Neural progenitor cell (in vitro differentiated cells): Measurements from ENCODE around the gene PLCL1. TPM values are rescaled to one million over a fixed set of nuclear protein-coding genes. Genes with fewer than 3 reads are reported as not detected.

Experiments
- DNase-seq: peaks from one replicate; pipeline ENCODE4 v3.0.0-alpha.2; 2016; ENCODE audit warnings: low spot score
- H2AFZ ChIP-seq: fragments of 200-600 bp; sonication (generic); replicated peaks from 2 replicates; pipeline ENCODE4 v1.6.1; 2016; ENCODE audit warnings: antibody characterized with exemption
- H3F3A ChIP-seq: fragments of 200-600 bp; sonication (generic); 2 replicates; pipeline ENCODE4 v1.6.1; 2016; ENCODE audit warnings: antibody characterized with exemption, low read depth
- H3K27ac ChIP-seq: fragments of 200-600 bp; sonication (generic); 2 replicates; pipeline ENCODE4 v1.5.1; 2016; ENCODE audit warnings: mild to moderate bottlenecking
- H3K27me3 ChIP-seq: fragments of 200-600 bp; sonication (generic); 2 replicates; pipeline ENCODE4 v1.6.1; 2016; ENCODE audit warnings: mild to moderate bottlenecking, moderate library complexity
- H3K36me3 ChIP-seq: fragments of 200-600 bp; sonication (generic); 2 replicates; pipeline ENCODE4 v1.5.1; 2016
- H3K4me1 ChIP-seq: fragments of 200-600 bp; sonication (generic); 2 replicates; pipeline ENCODE4 v1.6.1; 2016; ENCODE audit warnings: mixed run types
- H3K4me2 ChIP-seq: fragments of 200-600 bp; sonication (generic); 2 replicates; pipeline ENCODE4 v1.6.1; 2016
- H3K4me3 ChIP-seq: fragments of 200-600 bp; sonication (generic); 2 replicates; pipeline ENCODE4 v1.5.1; 2016
- H3K79me2 ChIP-seq: fragments of 200-600 bp; sonication (generic); 2 replicates; pipeline ENCODE4 v1.6.1; 2016; ENCODE audit warnings: low read depth
- H3K9ac ChIP-seq: fragments of 200-600 bp; sonication (generic); 2 replicates; pipeline ENCODE4 v1.6.1; 2016
- H3K9me3 ChIP-seq: fragments of 200-600 bp; sonication (generic); 2 replicates; pipeline ENCODE4 v1.5.1; 2016; ENCODE audit warnings: low read depth
- H4K20me1 ChIP-seq: fragments of 200-600 bp; sonication (generic); 2 replicates; pipeline ENCODE4 v1.6.1; 2016; ENCODE audit warnings: low read depth
- H3K27ac Mint-ChIP-seq: 3 replicates; pipeline ENCODE4 v1.8.0; 2021; ENCODE audit warnings: mixed read lengths
- H3K27me3 Mint-ChIP-seq: 2 replicates; pipeline ENCODE4 v1.8.0; 2022; ENCODE audit warnings: low read depth, mild to moderate bottlenecking, inconsistent platforms, moderate library complexity, mixed read lengths; ENCODE audit not compliant: insufficient read depth
- H3K36me3 Mint-ChIP-seq: 3 replicates; pipeline ENCODE4 v1.8.0; 2021; ENCODE audit warnings: mixed read lengths
- H3K4me1 Mint-ChIP-seq: 3 replicates; pipeline ENCODE4 v1.8.0; 2021; ENCODE audit warnings: mixed read lengths
- H3K4me3 Mint-ChIP-seq: 3 replicates; pipeline ENCODE4 v1.8.0; 2021; ENCODE audit warnings: mild to moderate bottlenecking, moderate library complexity, mixed read lengths
- H3K9me3 Mint-ChIP-seq: 3 replicates; pipeline ENCODE4 v1.8.0; 2020; ENCODE audit warnings: mixed read lengths
- CTCF ChIP-seq: fragments of 200-600 bp; sonication (generic); IDR thresholded peaks from 2 replicates; pipeline ENCODE4 v1.5.1; 2017; ENCODE audit warnings: antibody characterized with exemption, mild to moderate bottlenecking
- EZH2 ChIP-seq: fragments of 200-600 bp; sonication (generic); IDR thresholded peaks from 2 replicates; pipeline ENCODE4 v1.6.1; 2017; ENCODE audit warnings: antibody characterized with exemption, mild to moderate bottlenecking, moderate library complexity
- EZH2phosphoT487 ChIP-seq: fragments of 200-600 bp; sonication (generic); IDR thresholded peaks from 2 replicates; pipeline ENCODE4 v1.6.1; 2017; ENCODE audit warnings: antibody characterized with exemption
- total RNA-seq: library from RNA; depleted of rRNA; stranded (reverse); fragments of >200 nt; gene quantifications from 2 replicates; pipeline ENCODE4 v1.2.3, GENCODE V29; 2015; ENCODE audit warnings: low replicate concordance

PLCL1 gene
- total RNA-seq, 1 donor from 2014 or later, result 0.41 TPM

GRCh38 chr2:198113316-198113715 lies 308.9 kb downstream of the PLCL1 start:
- no peaks in the 10 kb centered on the region for H3F3A ChIP-seq
- no peaks in the 10 kb centered on the region for H3K36me3 Mint-ChIP-seq
- no peak overlapping the region for H3K27ac Mint-ChIP-seq
- H3K79me2 ChIP-seq, result no peaks in the 10 kb centered on the region
- no peaks in the 10 kb centered on the region for H3K4me1 Mint-ChIP-seq
- H3K36me3 ChIP-seq, result no peaks in the 10 kb centered on the region
- H3K4me3 ChIP-seq, result no peak overlapping the region
- H4K20me1 ChIP-seq, result no peaks in the 10 kb centered on the region
- no peaks in the 10 kb centered on the region for H3K27me3 ChIP-seq
- H3K4me3 Mint-ChIP-seq, result no peak overlapping the region
- H3K4me2 ChIP-seq, result no peak overlapping the region
- TF ChIP-seq EZH2, result no peak
- TF ChIP-seq CTCF, result no peak
- TF ChIP-seq EZH2phosphoT487, result no peak
- no peaks in the 10 kb centered on the region for H3K4me1 ChIP-seq
- DNase-seq, result no peak
- no peaks in the 10 kb centered on the region for H3K27me3 Mint-ChIP-seq
- no peaks in the 10 kb centered on the region for H3K9me3 Mint-ChIP-seq
- no peak overlapping the region for H3K9ac ChIP-seq
- no peak overlapping the region for H2AFZ ChIP-seq
- no peaks in the 10 kb centered on the region for H3K9me3 ChIP-seq
- H3K27ac ChIP-seq, result no peak overlapping the region

- no peaks in the 10 kb centered on the region for H3K36me3 Mint-ChIP-seq
- Histone ChIP-seq H3K4me1 (no peaks in the 10 kb centered on the region), H3K27ac (no peak overlapping the region), H3K27me3 (no peaks in the 10 kb centered on the region), H2AFZ (no peak overlapping the region), H3K9me3 (no peaks in the 10 kb centered on the region), H3K4me3 (no peak overlapping the region), H3K9ac (no peak overlapping the region), H4K20me1 (no peaks in the 10 kb centered on the region), H3K79me2 (no peaks in the 10 kb centered on the region), H3K4me2 (no peak overlapping the region), H3K36me3 (no peaks in the 10 kb centered on the region), H3F3A (no peaks in the 10 kb centered on the region)
- no peak overlapping the region for H3K4me3 Mint-ChIP-seq
- no peaks in the 10 kb centered on the region for H3K4me1 Mint-ChIP-seq
- TF ChIP-seq CTCF (no peak), EZH2 (no peak), EZH2phosphoT487 (no peak)
- H3K27ac Mint-ChIP-seq, result no peak overlapping the region
- no peaks in the 10 kb centered on the region for H3K9me3 Mint-ChIP-seq
- H3K27me3 Mint-ChIP-seq, result no peaks in the 10 kb centered on the region
- no peak for DNase-seq
Observed at GRCh38 chr2:198114064-198114463, 309.7 kb downstream of the PLCL1 start.

- Histone ChIP-seq H3K9me3 (no peaks in the 10 kb centered on the region), H3K9ac (no peak overlapping the region), H3K4me2 (no peak overlapping the region), H3K4me1 (no peaks in the 10 kb centered on the region), H3K27ac (no peak overlapping the region), H3K4me3 (no peak overlapping the region), H3K79me2 (no peaks in the 10 kb centered on the region), H3K36me3 (no peaks in the 10 kb centered on the region), H3K27me3 (no peaks in the 10 kb centered on the region), H4K20me1 (no peaks in the 10 kb centered on the region), H2AFZ (no peak overlapping the region), H3F3A (no peaks in the 10 kb centered on the region)
- DNase-seq, result no peak
- no peaks in the 10 kb centered on the region for H3K36me3 Mint-ChIP-seq
- no peaks in the 10 kb centered on the region for H3K9me3 Mint-ChIP-seq
- no peaks in the 10 kb centered on the region for H3K27me3 Mint-ChIP-seq
- H3K4me1 Mint-ChIP-seq, result no peaks in the 10 kb centered on the region
- no peak overlapping the region for H3K4me3 Mint-ChIP-seq
- TF ChIP-seq CTCF (no peak), EZH2 (no peak), EZH2phosphoT487 (no peak)
- no peak overlapping the region for H3K27ac Mint-ChIP-seq
Observed at GRCh38 chr2:198115201-198115600, 310.8 kb downstream of the PLCL1 start.

- Histone ChIP-seq H3K27me3 (no peaks in the 10 kb centered on the region), H4K20me1 (no peaks in the 10 kb centered on the region), H3K9ac (no peak overlapping the region), H2AFZ (no peak overlapping the region), H3K79me2 (no peaks in the 10 kb centered on the region), H3F3A (no peaks in the 10 kb centered on the region), H3K4me1 (no peaks in the 10 kb centered on the region), H3K4me2 (no peak overlapping the region), H3K36me3 (no peaks in the 10 kb centered on the region), H3K27ac (no peak overlapping the region), H3K4me3 (no peak overlapping the region), H3K9me3 (no peaks in the 10 kb centered on the region)
- DNase-seq, result no peak
- Mint-ChIP-seq H3K9me3 (no peaks in the 10 kb centered on the region), H3K4me1 (no peaks in the 10 kb centered on the region), H3K4me3 (no peak overlapping the region), H3K27ac (no peak overlapping the region), H3K27me3 (no peaks in the 10 kb centered on the region), H3K36me3 (no peaks in the 10 kb centered on the region)
- TF ChIP-seq EZH2, result no peak
- no peak for TF ChIP-seq EZH2phosphoT487
- TF ChIP-seq CTCF, result no peak
Observed at GRCh38 chr2:198116756-198117155, 312.4 kb downstream of the PLCL1 start.
